GM15510 (cell line): ENCODE measurements around the gene NFILZ.

Source experiments
- POLR2A ChIP-seq: IDR thresholded peaks from 3 replicates; pipeline ENCODE4 v1.6.1; 2011; ENCODE audit warnings: borderline replicate concordance; ENCODE audit not compliant: insufficient read length; ENCODE audit errors: extremely low read depth

The NFILZ gene, protein sequence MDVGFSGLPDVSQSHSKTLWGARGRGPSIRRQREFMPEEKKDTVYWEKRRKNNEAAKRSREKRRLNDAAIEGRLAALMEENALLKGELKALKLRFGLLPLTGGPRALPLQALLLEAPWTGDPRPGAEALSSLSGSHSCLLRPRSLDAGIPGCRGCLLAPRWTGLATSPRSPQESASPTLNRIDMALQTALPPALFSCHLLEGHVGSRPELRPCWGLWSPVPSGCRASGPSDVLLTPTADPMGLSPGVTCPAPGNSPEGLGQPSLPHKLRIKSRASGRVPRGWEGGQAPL

DNA sequence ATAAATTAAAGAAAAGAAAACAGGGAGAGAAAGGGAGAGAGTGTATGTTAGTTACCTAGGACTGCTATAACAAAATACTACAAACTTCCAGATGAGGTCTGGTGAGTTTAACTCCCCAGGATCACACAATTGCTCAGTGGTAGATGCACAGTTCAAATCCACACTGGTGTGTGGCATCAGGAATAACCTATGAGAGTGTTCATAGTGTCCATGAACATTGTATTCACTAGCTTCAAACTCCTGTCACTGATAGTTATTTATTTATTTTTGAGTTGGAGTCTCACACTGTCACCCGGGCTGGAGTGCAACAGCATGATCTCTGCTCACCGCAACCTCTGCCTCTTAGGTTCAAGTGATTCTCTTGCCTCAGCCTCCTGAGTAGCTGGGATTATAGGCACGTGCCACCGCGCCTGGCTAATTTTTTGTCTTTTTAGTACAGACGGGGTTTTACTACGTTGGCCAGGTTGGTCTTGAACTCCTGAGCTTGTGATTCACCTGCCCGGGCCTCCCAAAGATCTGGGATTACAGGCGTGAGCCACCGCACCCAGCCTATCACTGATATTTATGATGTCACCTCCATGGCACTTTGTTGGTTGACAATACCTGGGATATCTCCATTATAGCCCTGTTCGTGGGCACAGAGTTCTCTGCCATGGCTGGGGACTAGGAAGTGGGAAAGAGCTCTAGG is at the start of gene NFILZ:
Gene NFILZ, plus strand, starts transcription at position 638 of the 688 bp plus-strand sequence. CDS start 46,133 bp downstream, outside the sequence.
- no peak for TF ChIP-seq POLR2A

DNA sequence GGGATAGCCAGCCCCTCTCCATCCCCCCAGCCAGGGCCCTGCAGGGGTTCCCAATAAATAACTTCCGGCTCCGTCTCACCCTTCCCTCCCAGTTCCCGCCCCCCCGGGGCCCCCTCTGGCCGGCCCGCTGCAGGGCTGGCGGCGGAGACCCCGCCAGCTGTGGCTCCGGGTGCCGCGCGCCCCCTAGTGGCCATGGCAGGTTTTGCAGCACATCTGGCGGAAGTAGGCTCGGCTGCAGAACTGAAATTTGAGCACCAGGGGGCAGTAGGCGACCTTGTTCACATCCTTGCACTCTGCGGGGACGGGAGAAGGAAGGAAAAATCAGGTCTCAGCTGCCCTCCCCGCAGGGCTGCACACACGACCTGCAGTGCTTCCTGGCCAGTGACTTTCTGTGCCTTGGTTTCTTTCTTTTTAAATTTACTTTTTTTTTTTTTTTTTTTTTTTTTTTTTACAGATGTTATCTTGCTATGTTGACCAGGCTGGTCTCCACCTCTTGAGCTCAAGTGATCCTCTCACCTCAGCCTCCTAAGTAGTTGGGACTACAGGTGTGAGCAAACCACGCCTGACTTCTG is 49.6 kb upstream of the NFILZ start:
- no peak for TF ChIP-seq POLR2A

DNA sequence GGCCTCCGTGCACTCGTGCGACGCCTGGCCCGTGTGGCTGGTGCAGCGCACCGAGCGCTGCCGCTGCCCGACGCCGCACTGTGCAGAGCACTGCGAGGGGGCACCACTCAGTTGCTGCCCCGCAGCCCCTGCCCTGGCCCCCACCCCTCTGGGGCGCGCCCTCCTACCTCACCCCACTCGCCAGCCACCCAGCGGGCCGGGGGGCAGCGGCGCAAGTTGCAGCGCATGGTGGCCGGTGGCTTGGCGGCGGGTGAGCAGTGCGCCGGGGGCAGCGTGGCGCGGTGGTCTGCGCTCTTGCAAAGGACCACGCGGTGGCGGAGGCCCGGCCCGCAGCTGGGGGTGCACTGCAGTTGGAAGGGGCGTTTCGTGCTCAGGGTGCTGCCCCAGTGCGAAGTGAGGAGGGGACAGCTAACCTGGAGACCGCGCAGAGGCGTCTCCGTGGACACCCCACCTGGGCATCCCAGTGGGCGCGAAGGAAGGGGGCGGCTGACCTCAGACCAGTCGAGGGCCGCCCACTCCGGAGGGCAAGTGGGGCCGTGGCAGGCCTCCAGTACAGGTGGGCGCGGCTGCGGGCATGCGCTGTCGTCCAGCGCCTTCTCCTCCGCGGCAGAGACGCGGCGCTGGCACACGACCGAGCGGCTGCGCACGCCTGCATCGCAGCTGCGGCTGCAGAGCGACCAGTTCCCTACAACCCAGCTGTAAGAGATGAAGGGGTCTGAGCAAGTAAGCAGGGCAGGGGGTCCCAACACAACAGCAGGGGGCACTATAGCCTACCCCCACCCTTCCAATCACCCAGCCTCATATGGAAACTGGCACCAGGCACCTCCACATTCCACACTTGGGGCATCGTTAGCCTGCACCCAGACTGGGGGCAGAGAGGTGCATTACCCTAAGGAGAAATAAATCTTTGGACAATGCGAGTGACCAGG is 45.2 kb upstream of the NFILZ start:
- no peak for TF ChIP-seq POLR2A

DNA sequence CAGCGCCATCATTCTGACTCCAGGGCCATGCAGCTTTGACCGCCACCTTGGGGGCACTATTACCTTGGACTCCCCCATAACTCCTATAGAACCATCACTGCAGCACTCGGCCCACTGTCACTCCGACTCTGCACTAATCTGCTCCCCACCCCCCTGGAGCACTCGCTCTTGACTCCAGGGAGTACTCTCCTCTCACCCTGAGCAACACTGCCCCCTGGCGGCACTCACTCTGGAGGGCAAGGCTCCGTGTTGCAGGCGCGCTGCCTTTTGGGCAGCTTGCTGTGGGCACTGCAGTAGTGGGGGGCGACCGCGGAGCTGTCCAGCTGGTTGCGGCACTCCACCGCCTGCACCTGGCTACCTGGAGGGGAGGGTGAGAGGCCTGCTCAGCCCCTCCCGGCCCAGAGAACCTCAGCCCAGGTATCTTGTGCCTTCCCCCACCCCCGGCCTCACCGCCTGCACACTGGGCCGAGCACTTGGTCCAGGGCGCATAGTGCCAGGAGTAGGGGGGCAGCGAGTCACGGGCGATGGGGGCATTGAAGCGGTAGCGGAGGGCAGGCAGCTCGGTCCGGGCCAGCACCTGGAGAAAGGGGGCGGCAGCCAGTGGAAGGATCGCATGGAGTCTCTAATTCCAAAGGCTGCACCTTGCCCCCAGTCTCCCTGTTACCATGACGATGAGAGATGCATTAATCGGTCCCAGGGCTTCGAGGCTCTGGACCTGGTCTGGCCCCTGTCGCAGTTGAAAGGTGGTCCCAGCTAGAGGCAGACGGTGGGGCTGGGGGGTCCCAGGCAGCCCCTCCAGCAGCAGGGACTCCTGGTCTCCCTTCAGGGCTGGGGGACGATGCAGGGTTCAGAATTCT is 44.3 kb upstream of the NFILZ start:
- TF ChIP-seq POLR2A: no peak

DNA sequence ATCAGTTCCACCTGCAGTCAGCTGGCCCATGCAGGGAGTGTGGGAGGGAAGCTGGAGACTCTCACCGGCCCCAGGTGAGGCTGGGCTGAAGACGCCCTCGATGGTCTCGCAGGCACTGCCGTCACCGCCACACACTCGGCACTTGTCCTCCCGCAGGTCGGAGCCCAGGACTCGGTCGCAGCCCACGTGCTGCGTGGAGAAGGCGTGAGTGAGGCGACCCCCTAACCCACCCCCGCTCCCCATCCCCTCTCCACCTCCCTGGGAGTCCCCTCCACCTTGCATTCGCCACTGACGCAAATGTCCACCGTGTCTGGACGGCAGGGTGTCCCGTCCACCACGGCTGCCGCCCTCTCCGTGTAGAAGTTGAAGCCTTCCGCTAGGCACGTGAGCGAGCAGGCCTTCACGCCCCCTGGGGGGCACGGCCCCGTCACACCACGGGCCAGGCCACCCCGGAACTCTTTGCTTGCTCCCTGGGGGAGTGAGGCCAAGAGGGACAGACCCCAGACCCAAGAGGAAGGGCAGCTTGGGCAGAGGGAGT is 41.2 kb upstream of the NFILZ start:
- TF ChIP-seq POLR2A: no peak

DNA sequence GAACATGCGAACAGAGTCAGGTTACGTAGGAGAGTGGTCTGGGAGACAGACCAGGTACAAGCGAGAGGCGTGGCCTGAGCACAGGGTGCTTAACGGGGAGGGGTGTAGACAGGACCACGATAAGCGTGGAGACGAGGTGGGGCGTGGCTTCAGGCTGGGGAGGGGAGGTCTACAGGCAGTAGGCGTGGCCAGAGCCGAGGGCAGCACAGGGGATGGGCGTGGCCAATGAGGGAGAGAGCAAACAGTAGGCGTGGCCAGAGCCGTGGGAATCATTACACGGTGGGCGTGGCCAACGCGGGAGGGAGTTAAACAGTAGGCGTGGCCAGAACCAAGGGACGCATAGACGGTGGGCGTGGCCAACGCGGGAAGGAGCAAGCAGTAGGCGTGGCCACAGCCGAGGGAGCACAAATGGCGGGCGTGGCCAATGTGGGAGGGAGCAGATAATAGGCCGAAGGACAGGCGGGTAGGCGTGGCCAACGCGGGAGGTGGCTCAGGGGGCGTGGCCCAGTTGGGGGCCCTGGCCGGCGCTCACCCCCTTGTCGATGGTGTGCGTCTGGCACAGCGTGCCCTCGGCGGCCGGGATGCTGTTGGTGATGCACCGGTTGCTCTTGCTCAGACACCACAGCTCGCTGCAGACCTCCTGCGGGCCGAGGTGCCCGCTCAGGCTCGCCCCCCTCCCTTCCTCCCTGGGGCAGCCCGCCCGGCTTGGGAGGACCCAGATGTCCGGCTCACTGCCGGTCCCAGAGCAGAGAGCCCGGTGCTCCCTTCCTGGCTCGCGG is 38.0 kb upstream of the NFILZ start:
- TF ChIP-seq POLR2A: no peak

DNA sequence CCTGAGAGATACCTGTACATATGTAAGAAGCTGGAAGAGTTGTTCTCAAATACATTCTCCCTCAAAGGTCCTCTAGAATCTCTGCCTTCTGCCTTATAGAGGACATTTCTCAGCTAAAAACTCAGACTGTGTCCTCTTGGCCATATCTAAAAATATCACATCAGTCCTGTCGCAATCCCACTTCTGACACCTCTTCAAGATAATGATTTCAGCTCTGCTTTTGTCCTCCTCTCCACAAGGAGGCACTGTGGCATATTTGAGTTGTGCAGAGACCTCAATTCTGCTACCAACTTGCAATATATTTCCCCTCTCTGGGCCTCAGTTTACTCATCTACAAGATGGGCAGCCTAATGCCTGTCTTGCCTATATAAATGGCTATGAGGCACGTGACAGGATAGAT is 36.5 kb upstream of the NFILZ start:
- TF ChIP-seq POLR2A: no peak

DNA sequence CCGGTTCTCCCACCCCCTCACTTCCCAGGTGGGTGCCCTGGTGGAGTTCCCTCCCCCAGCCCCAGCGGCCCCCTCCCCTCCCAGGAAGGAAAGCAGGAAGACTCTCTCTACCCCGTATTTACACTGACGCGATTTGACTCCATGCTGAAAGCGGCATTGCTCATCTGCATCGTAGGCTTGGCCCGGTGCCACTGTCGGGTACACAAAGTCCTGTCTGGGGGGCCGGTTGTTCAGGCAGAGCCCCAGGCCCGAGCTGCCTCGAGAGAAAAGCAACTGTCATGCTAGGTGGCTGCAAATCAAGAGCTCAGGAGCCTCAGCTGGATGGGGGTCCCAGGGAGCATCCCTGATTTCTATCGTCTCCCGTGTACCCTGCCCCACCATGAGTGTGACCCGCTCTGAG is 34.8 kb upstream of the NFILZ start:
- TF ChIP-seq POLR2A: no peak

DNA sequence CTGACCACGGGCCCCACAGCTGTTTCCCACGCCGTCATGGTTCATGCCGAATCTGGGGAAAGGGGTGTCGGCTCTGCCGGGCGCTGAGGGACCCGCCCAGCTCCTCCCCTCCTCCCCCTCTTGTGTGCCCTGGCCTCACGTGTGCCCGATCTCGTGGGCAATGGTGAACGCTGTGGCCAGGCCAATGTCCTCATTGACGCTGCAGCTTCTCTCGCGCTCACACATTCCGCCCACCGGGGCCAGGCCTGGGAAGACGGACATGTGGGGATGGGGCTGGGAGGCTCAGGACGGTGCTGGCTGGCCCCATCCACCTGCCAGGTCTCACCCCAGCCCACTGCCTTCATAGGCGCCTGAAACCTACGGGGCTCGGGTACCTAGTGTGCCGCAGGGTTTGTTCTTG is 34.3 kb upstream of the NFILZ start:
- no peak for TF ChIP-seq POLR2A

DNA sequence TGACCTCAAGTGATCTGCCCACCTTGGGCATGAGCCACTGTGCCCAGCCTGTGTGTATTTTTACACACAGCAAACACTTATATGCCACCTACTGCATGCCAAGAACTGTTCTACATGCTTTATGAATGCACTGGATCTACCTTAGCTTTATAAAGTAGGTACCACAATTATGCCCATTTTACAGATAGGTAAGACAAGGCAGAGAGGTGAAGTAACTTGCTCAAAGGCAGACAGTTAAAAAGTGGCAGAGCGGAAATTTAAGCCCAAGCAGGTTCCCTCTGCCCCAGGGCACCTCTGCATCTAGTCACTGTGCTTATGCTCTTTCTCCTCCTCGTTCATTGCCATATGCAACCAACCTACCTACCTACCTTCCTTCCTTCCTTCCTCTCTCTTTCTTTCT is 30.4 kb upstream of the NFILZ start:
- TF ChIP-seq POLR2A: no peak

DNA sequence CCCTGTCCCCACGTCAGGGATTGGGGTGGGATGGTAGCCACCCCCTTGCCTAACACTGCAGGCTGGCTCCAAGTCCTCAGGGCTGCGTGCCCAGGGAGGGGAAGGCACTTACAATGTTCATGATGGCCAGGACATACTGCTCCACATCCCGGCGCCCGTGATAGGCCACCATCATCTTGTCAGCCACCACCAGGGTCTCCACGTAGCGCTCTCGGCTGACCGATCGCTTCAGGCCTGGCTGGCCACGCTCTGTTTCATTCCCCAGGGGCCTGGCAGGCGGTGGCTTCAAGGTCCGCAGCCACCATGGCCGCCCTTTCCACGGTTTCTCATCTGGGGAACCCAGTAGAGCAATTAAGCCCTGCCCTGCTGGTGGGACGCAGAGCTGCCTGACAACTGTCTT is 29.6 kb upstream of the NFILZ start:
- no peak for TF ChIP-seq POLR2A

DNA sequence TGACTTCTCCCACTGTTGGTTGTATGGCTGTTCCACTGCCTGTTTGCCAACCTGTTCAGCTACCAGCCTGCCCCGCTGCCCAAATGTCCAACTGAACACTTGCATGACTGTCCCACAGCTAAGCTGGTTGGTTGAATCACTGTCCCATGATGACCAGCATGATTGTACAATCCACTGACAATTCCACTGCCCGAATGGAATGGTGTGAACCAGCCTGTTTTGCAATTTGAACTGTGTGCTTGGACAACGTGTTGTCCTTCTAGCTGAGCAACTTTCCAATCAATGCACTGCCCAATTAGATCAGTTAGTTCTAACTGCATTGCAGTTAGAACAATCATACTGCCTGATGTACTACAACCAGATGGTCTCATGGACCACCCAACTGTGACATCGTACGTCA is 28.6 kb upstream of the NFILZ start:
- TF ChIP-seq POLR2A: no peak

DNA sequence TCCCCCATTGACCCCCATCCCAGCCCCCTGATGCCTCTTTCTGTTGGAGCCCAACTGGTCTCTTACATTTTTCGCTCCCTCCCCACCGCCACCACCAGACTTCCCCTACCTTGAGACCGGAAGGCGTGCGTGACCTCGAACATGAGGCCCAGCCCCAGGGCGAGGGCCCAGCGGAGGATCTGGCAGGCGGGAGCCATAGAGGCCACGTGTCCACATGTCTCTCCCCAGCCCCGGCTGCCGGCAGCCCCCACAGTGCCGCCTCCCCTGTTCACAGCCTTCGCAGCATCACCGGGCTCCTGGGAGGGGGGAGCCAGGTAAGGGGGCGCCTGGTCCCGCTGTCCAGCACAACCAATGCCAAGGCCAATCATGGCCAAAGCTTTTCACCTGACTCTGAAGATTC is 24.9 kb upstream of the NFILZ start:
- no peak for TF ChIP-seq POLR2A
